CD4-positive, alpha-beta T cell treated with Interleukin-6 for 4 hours (primary cell): ENCODE results near the gene NEB.

ENCODE experiments used
- DNase-seq: peaks from one replicate; pipeline ENCODE4 v3.0.0-alpha.2; 2020; ENCODE audit warnings: mixed read lengths

Gene NEB

DNA sequence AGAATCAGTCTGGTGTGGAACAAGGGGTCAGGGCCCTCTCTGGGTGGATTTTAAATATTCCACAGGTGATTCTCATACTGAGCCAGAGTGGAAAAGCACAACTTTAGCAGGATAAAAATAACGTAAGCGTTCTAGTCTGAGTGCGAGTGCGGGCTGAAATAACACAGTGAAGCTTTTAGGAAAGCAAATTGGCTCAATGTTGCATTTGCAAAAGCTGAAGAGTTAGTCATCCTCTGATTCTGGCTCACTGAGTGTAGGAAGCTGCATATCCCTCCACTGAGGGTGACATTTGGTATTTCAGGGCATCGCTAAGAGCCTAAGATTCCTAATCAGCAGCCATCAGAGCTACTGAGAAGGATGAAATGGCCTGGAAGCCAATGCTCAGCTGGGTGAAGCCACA is 189.8 kb downstream of the NEB start:
- no peak for DNase-seq

GRCh38 chr2:151543876-151544275 is 190.4 kb downstream of the NEB start:
- no peak for DNase-seq

GRCh38 chr2:151534001-151534400 is 200.3 kb downstream of the NEB start:
- DNase-seq = no peak

GRCh38 chr2:151533127-151533526 is 201.1 kb downstream of the NEB start:
- no peak for DNase-seq

- no peak for DNase-seq
Measured at GRCh38 chr2:151526572-151527090, 207.6 kb downstream of the NEB start.

- no peak for DNase-seq
Measured at GRCh38 chr2:151525821-151526373, 208.4 kb downstream of the NEB start.

GRCh38 chr2:151523850-151524249 is 210.4 kb downstream of the NEB start:
- DNase-seq = no peak

GRCh38 chr2:151522556-151522955 is 211.7 kb downstream of the NEB start:
- DNase-seq = no peak

GRCh38 chr2:151520976-151521375 is 213.3 kb downstream of the NEB start:
- DNase-seq = no peak

DNA sequence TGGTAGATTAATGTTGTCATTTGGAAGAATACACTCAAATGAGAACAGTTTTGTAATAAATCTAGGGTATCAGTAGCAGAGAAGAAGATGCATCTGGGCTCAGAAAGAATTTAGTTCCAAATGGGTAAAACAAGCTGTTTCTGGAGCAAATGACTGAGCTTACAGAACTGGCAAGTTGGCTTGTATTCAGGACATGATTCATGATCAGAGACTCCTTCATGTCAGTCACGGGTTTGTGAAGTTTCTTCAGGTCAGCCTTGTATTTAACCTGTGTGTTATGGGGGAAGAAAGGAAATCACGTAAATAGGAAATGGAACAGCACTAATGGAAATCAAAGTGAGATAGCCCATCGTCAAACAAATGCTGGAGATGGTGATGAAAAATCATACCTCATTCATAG is 215.5 kb downstream of the NEB start:
- DNase-seq = no peak

DNA sequence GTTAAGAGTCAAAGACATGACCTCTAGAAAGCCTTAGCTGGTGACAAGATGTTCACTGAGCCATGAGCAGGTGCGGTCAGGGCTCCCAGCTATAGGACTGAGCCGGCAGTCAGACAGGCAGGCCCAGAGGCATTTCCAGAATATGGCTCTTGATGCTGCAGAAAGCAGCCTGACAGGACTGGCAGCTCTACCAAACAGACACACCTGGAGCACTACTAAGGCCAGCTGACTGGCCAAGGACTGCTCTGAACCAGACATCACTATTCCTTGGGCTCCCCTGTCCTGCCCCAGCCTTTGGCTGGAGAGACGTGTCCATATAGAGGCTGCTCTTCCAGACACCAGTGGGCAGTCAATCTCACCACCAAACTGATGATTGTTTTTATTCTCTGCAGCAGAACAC is 225.8 kb downstream of the NEB start:
- no peak for DNase-seq

- DNase-seq = no peak
Measured at GRCh38 chr2:151506170-151506569, 228.1 kb downstream of the NEB start.

GRCh38 chr2:151498178-151498577 is 236.1 kb downstream of the NEB start:
- no peak for DNase-seq

DNA sequence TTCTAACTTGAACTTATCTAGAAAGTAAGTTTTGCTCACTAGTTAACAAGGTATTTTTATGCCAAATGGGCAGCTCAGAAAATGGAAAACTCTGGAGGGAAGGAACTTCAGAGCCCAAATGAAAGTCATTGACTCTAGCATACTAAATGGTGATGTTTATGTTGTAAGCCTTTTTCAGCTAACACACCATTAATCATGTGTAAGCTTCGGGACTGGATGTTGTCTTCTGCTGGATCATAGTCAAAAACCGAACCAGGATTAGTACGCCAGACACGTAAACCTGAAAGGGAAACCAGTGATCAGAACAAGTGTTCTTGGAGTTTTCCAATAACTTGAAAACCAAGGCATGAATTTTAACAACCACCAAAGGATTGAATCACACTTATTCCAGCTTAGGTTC is 242.8 kb downstream of the NEB start:
- no peak for DNase-seq

- no peak for DNase-seq
Measured at GRCh38 chr2:151490276-151490675, 244.0 kb downstream of the NEB start.

DNA sequence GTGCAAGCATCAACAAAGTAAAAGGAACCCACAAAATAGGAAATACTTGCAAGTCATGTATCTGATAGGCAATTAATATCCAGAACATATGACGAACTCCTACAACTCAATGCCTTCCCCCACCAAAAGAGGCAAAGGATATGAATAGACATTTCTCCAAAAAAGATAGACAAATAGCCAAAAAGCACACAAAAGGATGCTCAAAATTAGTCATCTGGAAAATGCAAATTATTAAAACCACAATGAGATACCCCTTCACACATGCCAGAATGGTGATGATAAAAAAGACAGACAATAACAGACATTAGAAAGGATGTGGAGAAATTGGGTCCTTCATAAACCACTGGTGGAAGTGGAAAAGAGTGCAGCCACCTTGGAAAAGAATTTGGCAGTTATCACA is 248.2 kb downstream of the NEB start:
- no peak for DNase-seq

DNA sequence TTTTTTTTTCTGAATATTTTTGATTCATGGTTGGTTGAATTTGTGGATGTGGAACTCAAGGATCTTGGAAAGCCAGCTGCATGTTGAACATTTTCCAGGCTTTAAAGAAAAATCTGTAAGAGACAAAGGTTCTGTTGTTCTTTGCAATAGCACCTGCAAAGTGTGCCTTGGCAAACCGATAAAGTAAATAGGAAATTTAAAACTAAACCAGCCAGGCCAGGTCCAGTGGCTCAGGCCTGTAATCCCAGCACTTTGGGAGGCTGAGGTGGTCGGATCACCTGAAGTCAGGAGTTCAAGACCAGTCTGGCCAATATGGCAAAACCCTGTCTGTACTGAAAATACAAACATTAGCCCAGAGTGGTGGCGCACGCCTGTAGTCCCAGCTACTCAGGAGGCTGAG is 250.2 kb downstream of the NEB start:
- no peak for DNase-seq

DNA sequence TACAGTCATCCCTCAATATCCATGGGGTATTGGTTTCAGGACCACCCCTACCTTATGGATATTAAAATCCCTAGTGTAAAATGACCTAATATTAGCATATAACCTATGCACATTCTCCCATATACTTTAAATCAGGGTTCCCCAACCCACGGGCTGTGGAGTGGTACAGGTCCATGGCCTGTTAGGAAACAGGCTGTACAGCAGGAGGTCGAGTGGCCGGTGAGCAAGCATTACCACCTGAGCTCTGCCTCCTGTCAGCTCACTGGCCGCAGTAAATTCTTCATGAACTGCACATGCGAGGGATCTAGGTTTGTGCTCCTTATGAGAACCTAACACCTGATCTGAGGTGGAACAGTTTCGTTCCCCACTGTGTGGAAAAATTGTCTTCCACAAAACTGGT is 250.7 kb downstream of the NEB start:
- DNase-seq = no peak

DNA sequence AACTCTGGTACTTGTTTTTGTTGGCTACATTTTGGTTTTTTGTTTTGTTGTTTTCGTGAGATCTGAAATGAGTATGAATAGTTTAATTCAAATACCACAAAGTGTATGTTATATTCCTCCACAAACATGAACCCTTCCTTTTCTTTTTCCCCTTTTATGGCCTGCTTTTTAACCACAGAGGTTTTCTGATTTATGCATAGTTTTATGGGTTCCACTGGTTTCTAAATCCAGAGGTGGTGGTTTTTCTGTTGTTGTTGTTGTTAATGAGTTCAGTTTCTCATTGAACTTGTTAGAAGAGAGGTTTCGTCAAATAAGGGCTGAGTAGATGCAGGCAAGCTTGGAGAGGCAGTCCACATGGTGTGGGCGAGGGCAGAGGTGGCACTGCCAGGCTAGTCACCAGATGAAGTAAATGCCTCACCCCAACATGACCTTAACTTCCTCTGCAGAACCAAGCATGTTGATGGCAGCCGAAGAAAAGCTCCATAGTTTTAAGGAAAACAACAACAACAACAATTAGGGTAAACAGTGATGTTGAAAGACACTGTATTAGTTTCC is 252.0 kb downstream of the NEB start:
- DNase-seq = no peak

- DNase-seq = no peak
Measured at GRCh38 chr2:151481744-151482143, 252.5 kb downstream of the NEB start.

- no peak for DNase-seq
Measured at GRCh38 chr2:151478011-151478410, 256.3 kb downstream of the NEB start.

- no peak for DNase-seq
Measured at GRCh38 chr2:151476287-151476686, 258.0 kb downstream of the NEB start.

DNA sequence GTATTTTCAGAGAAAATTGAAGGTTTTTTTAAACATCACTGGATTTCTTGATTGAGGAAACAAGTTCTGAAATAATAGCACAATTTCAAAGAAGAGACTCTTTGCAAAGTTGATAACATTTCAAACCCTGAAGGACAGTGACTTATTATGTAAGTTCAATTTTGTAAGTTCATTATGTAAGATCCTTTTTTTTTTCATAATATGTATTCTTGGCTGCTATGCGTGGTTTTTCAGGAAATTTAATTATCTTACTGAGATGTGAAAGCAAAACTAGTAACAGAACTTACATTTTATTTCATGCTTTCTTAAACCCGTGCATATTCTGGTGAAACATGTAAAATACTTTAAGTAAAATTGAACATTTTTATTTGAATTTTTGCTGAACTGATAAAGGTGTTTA is 259.2 kb downstream of the NEB start:
- no peak for DNase-seq

GRCh38 chr2:151472966-151473365 is 261.3 kb downstream of the NEB start:
- DNase-seq = no peak

GRCh38 chr2:151470556-151470955 is 263.7 kb downstream of the NEB start:
- DNase-seq = no peak
